Measurements from ENCODE around the gene IGF2.

The IGF2 gene

GRCh38 chr11:2086239-2087040 lies 52.7 kb downstream of the IGF2 start:
- DNase-seq (ENCODE audit: low spot score) = no peak
- TF ChIP-seq CTCF (IDR thresholded peaks at IDR 0.05; ENCODE audit: extremely low read depth, missing control alignments) = no peak

GRCh38 chr11:2085251-2086066 lies 53.7 kb downstream of the IGF2 start:
- no peak for DNase-seq (ENCODE audit: low spot score)
- no peak for TF ChIP-seq CTCF (IDR thresholded peaks at IDR 0.05; ENCODE audit: extremely low read depth, missing control alignments)

- DNase-seq (ENCODE audit: low spot score) = no peak
- no peak for TF ChIP-seq CTCF (IDR thresholded peaks at IDR 0.05; ENCODE audit: extremely low read depth, missing control alignments)
These were observed 54.5 kb downstream of the IGF2 start for GRCh38 chr11:2084721-2085120.
